ENCODE data around the gene MAD1L1.

The MAD1L1 gene

GRCh38 chr7:2146676-2147472, 85.9 kb downstream of the MAD1L1 start:
- H3K36me3 ChIP-seq (ENCODE audit: insufficient read depth, low read length): no peaks in the 10 kb centered on the region
- H3K4me1 ChIP-seq (ENCODE audit: insufficient read depth, low read length): no peaks in the 10 kb centered on the region
- H3K9ac ChIP-seq (ENCODE audit: low read depth, low read length): no peak overlapping the region
- H3K9me3 ChIP-seq (ENCODE audit: control insufficient read depth, insufficient read depth, low read length): no peaks in the 10 kb centered on the region

GRCh38 chr7:2145835-2146580, 86.7 kb downstream of the MAD1L1 start:
- H3K9me3 ChIP-seq (ENCODE audit: control insufficient read depth, insufficient read depth, low read length): no peaks in the 10 kb centered on the region
- H3K36me3 ChIP-seq (ENCODE audit: insufficient read depth, low read length): no peaks in the 10 kb centered on the region
- H3K4me1 ChIP-seq (ENCODE audit: insufficient read depth, low read length): no peaks in the 10 kb centered on the region
- no peak overlapping the region for H3K9ac ChIP-seq (ENCODE audit: low read depth, low read length)

GRCh38 chr7:2144926-2145325, 87.8 kb downstream of the MAD1L1 start:
- no peaks in the 10 kb centered on the region for H3K9me3 ChIP-seq (ENCODE audit: control insufficient read depth, insufficient read depth, low read length)
- H3K36me3 ChIP-seq (ENCODE audit: insufficient read depth, low read length): no peaks in the 10 kb centered on the region
- no peaks in the 10 kb centered on the region for H3K4me1 ChIP-seq (ENCODE audit: insufficient read depth, low read length)
- no peak overlapping the region for H3K9ac ChIP-seq (ENCODE audit: low read depth, low read length)

- H3K9ac ChIP-seq (ENCODE audit: low read depth, low read length): no peak overlapping the region
- H3K4me1 ChIP-seq (ENCODE audit: insufficient read depth, low read length): no peaks in the 10 kb centered on the region
- H3K9me3 ChIP-seq (ENCODE audit: control insufficient read depth, insufficient read depth, low read length): no peaks in the 10 kb centered on the region
- H3K36me3 ChIP-seq (ENCODE audit: insufficient read depth, low read length): no peaks in the 10 kb centered on the region
Measured at GRCh38 chr7:2143981-2144595, 88.7 kb downstream of the MAD1L1 start.

GRCh38 chr7:2143450-2143849, 89.3 kb downstream of the MAD1L1 start:
- Histone ChIP-seq H3K4me1 (ENCODE audit: insufficient read depth, low read length) (no peaks in the 10 kb centered on the region), H3K36me3 (ENCODE audit: insufficient read depth, low read length) (no peaks in the 10 kb centered on the region), H3K9me3 (ENCODE audit: control insufficient read depth, insufficient read depth, low read length) (no peaks in the 10 kb centered on the region), H3K9ac (ENCODE audit: low read depth, low read length) (no peak overlapping the region)

GRCh38 chr7:2142386-2142785, 90.4 kb downstream of the MAD1L1 start:
- no peaks in the 10 kb centered on the region for H3K9me3 ChIP-seq (ENCODE audit: control insufficient read depth, insufficient read depth, low read length)
- no peaks in the 10 kb centered on the region for H3K4me1 ChIP-seq (ENCODE audit: insufficient read depth, low read length)

GRCh38 chr7:2141651-2142050, 91.1 kb downstream of the MAD1L1 start:
- no peaks in the 10 kb centered on the region for H3K4me1 ChIP-seq (ENCODE audit: insufficient read depth, low read length)
- no peaks in the 10 kb centered on the region for H3K9me3 ChIP-seq (ENCODE audit: control insufficient read depth, insufficient read depth, low read length)
- no peak overlapping the region for H3K9ac ChIP-seq (ENCODE audit: low read depth, low read length)
- H3K36me3 ChIP-seq (ENCODE audit: insufficient read depth, low read length): no peaks in the 10 kb centered on the region

More at GRCh38 chr7:2142386-2142785, 90.4 kb downstream of the MAD1L1 start:
- H3K36me3 ChIP-seq (ENCODE audit: insufficient read depth, low read length): no peaks in the 10 kb centered on the region
- no peak overlapping the region for H3K9ac ChIP-seq (ENCODE audit: low read depth, low read length)

- H3K9me3 ChIP-seq (ENCODE audit: control insufficient read depth, insufficient read depth, low read length): no peaks in the 10 kb centered on the region
- no peaks in the 10 kb centered on the region for H3K4me1 ChIP-seq (ENCODE audit: insufficient read depth, low read length)
- no peaks in the 10 kb centered on the region for H3K36me3 ChIP-seq (ENCODE audit: insufficient read depth, low read length)
- no peak overlapping the region for H3K9ac ChIP-seq (ENCODE audit: low read depth, low read length)
Measured at GRCh38 chr7:2141021-2141410, 91.7 kb downstream of the MAD1L1 start.

GRCh38 chr7:2140216-2141020, 92.3 kb downstream of the MAD1L1 start:
- Histone ChIP-seq H3K4me1 (ENCODE audit: insufficient read depth, low read length) (no peaks in the 10 kb centered on the region), H3K9ac (ENCODE audit: low read depth, low read length) (no peak overlapping the region), H3K9me3 (ENCODE audit: control insufficient read depth, insufficient read depth, low read length) (no peaks in the 10 kb centered on the region), H3K36me3 (ENCODE audit: insufficient read depth, low read length) (peaks cover 4% of the 10 kb centered on the region; the same call in 1 of the 2 replicates)

GRCh38 chr7:2139004-2139699, 93.6 kb downstream of the MAD1L1 start:
- Histone ChIP-seq H3K9me3 (ENCODE audit: control insufficient read depth, insufficient read depth, low read length) (no peaks in the 10 kb centered on the region), H3K9ac (ENCODE audit: low read depth, low read length) (no peak overlapping the region), H3K36me3 (ENCODE audit: insufficient read depth, low read length) (peaks cover 4% of the 10 kb centered on the region; the same call in 1 of the 2 replicates), H3K4me1 (ENCODE audit: insufficient read depth, low read length) (no peaks in the 10 kb centered on the region)

GRCh38 chr7:2138146-2138765, 94.5 kb downstream of the MAD1L1 start:
- Histone ChIP-seq H3K9me3 (ENCODE audit: control insufficient read depth, insufficient read depth, low read length) (no peaks in the 10 kb centered on the region), H3K36me3 (ENCODE audit: insufficient read depth, low read length) (peaks cover 4% of the 10 kb centered on the region; the same call in 1 of the 2 replicates), H3K4me1 (ENCODE audit: insufficient read depth, low read length) (no peaks in the 10 kb centered on the region), H3K9ac (ENCODE audit: low read depth, low read length) (no peak overlapping the region)

GRCh38 chr7:2134740-2135139, 98.0 kb downstream of the MAD1L1 start:
- Histone ChIP-seq H3K9me3 (ENCODE audit: control insufficient read depth, insufficient read depth, low read length) (no peaks in the 10 kb centered on the region), H3K9ac (ENCODE audit: low read depth, low read length) (no peak overlapping the region), H3K4me1 (ENCODE audit: insufficient read depth, low read length) (no peaks in the 10 kb centered on the region), H3K36me3 (ENCODE audit: insufficient read depth, low read length) (peaks cover 4% of the 10 kb centered on the region; the same call in 1 of the 2 replicates)

GRCh38 chr7:2132243-2132642, 100.5 kb downstream of the MAD1L1 start:
- H3K9me3 ChIP-seq (ENCODE audit: control insufficient read depth, insufficient read depth, low read length): no peaks in the 10 kb centered on the region
- H3K36me3 ChIP-seq (ENCODE audit: insufficient read depth, low read length): peaks cover 4% of the 10 kb centered on the region; the same call in 1 of the 2 replicates
- H3K4me1 ChIP-seq (ENCODE audit: insufficient read depth, low read length): no peaks in the 10 kb centered on the region
- no peak overlapping the region for H3K9ac ChIP-seq (ENCODE audit: low read depth, low read length)

Data from ES-I3 (cell line).